Embryonic facial prominence (tissue), 1 donor: ENCODE data around the gene CSNK2A2.
A peak's percentile ranks its signal among the peaks of the same experiment; 100 is the strongest.

Experiments used
- DNase-seq: peaks from one replicate; pipeline ENCODE4 v3.0.0-alpha.2; 2016; ENCODE audit errors: extremely low spot score

CSNK2A2 gene

DNA sequence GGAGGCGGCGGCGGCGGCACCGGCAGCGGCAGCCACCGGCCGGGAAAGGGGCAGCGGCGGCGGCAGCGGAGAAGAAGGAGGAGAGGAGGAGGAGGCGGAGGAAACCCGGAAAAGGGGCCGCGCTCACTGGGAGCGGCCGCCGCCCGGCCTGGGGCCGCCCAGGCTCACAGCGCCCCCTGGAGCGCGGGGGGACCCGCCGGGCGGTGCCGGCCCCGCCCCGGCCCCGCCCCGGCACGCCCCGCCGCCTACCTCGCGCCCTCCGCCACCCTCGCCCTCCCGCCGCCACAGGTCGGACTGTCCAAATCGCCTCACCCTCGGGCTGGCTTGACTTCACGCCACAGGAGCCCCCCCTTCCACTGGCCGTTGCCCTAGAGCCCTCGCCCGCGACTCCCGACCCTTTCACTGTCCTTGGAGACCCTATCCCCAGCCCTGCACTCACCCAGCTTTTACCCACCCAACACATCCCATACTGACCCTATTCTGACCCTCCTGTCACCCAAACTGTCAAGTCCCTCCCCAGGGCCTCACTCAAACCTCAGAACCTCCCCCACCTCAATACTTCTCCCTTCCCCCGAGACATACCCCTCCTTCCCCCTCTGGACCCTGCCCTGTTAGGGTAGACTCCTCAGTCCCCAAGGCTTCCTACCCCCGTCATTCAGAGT lies at the start of gene CSNK2A2:
Gene CSNK2A2, minus strand, starts transcription at position 85 of the 662 bp plus-strand sequence. CDS start 370 bp downstream, outside the sequence.
- peak; percentile 29 for DNase-seq

GRCh38 chr16:58243528-58244004 lies 45.7 kb upstream of the CSNK2A2 start:
- no peak for DNase-seq

DNA sequence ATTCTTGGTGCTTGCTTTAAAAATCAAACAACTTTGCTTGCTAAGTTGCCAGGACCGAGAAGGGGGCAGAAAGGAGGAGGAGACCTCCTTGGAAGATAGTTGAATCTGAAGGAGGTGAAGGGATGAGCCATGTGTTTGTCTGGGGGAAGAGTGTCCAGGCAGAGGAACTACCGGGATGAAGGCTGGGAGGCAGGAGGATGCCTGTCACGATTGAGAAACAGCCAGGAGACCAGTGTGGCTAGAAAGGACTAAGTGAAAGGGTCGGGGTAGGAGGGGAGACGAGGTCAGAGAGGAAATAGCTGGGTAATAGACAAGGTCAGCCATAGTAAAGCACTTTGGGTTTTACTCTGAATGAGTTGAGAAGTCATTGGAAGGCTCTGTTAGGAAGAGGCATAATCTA lies 38.9 kb upstream of the CSNK2A2 start:
- no peak for DNase-seq

DNA sequence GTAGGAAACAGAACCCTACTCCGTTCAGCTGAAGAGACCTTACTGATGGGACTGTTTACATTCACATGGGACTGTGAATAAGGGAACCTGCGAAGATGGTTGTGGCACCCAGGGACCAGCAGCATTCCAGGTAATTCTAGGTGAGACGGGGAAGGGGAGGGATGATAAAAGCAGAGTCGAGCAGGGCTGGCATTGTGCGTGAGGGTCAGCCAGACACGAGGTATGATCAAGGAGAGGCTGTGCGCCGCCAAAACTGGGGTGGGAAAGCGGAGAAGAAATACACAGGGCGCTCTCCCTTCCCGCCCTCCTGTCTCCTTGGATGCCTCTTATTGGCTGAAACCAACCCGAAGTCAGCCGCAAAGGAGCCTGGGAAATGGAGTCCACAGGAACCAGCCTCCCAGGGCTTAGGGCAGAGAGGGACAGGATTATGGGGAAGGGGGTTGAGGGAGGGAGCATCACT lies 38.4 kb upstream of the CSNK2A2 start:
- no peak for DNase-seq

DNA sequence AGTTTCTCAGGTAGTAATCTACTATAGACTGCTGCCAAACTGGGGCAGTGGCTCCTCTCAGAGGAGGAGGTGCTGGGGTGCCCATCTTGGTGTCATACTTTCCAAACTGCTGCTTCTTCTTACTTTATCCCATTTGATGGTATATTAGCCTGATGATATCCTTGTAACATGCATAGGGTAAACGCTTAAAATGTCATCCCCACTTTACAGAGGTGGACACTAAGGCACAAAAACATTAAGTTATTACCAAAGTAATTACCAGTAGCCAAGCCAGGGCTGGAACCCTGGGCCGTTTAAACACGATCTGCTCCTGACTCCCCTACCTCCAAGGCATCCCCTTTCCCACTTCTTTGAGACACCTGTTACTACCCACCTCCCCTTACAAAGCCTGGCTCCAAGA lies 37.8 kb upstream of the CSNK2A2 start:
- DNase-seq: no peak

DNA sequence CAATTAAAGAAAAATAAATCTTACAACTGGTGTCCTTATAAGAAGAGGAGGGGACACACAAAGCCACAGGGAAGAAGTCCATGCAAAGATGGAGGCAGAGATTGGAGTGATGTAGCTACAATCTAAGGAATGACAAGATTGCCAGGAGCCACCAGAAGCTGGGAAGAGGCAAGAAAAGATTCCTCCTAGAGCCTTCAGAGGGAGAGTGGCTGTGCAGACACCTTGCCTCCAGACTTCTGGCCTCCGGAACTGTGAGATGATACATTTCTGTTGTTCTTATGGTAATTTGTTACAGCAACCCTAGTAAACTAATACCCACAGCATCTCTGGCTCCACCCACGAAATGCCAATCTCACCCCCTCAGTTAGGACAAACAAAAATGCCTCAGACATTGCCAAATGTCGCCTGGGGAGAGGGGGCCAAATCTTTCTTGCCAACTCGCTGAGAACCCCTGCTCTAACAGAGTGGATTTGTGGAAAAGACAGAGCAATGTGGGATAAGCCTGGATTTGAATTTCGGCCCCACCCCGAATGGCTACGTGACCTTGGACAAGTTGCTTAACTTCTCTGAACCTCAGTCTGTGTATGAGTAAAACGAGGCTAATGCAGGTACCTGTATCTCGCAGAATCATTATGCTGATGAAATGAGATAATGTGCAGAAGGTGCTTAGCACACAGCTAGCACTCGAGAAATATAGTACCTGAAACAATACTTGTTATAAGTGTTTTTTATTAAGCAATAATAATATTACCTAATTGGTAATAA lies 37.1 kb upstream of the CSNK2A2 start:
- no peak for DNase-seq

GRCh38 chr16:58230259-58230658 lies 32.4 kb upstream of the CSNK2A2 start:
- DNase-seq: no peak

DNA sequence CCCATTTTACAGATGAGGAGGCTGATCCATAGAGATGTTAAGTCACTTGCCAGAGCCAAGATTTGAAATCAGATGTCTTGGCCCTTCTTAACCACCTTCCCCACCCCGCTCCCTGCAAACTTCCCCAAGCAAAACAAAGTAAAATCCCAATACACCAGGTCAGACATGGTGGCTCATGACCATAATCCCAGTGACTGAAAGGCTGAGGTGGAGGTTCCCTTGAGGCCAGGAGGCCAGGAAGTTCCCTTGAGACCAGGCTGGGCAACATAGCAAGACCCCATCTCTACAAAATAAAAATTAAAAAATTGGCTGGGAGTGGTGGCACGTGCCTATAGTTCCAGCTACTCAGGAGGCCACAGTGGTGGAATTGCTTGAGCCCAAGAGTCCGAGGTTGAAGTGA lies 28.9 kb upstream of the CSNK2A2 start:
- no peak for DNase-seq

DNA sequence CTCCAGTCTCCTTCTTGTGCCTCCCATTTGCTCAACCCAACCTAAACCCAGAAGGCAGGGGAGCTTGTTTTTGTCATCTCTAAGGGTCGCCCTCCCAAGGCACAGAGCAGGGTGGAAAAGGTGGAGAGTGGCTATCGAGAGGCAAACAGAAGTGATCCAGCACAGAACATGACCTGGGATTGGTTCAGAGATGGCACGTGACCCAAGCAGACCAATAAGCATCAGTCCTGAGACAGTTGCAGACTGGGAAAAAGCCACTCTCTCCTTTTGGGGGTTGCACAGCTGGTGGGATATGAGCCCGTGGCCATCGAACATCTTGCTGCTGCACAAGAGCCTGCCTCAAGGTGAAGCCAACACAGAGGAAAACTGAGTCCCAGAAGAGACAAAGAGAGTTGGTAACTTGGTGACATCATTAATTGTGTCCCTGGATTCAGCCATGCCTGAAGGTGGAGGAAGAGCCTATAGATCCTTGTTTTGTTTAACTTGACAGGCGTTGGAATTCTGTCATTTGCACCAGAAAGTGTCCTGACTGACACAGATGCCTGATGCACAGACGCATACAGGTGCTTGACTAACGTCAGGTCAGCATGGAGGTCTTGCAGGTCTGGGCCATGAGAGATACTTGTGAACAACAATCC lies 28.2 kb upstream of the CSNK2A2 start:
- DNase-seq: no peak

GRCh38 chr16:58222532-58223316 lies 24.8 kb upstream of the CSNK2A2 start:
- DNase-seq: no peak

GRCh38 chr16:58219432-58219831 lies 21.5 kb upstream of the CSNK2A2 start:
- DNase-seq: no peak

GRCh38 chr16:58218786-58219185 lies 20.9 kb upstream of the CSNK2A2 start:
- no peak for DNase-seq

- no peak for DNase-seq
These were observed 19.5 kb upstream of the CSNK2A2 start for GRCh38 chr16:58217311-58217925.

- no peak for DNase-seq
These were observed 15.1 kb upstream of the CSNK2A2 start for GRCh38 chr16:58212824-58213655.

GRCh38 chr16:58211846-58212245 lies 13.9 kb upstream of the CSNK2A2 start:
- DNase-seq: no peak

GRCh38 chr16:58211245-58211644 lies 13.3 kb upstream of the CSNK2A2 start:
- DNase-seq: no peak

DNA sequence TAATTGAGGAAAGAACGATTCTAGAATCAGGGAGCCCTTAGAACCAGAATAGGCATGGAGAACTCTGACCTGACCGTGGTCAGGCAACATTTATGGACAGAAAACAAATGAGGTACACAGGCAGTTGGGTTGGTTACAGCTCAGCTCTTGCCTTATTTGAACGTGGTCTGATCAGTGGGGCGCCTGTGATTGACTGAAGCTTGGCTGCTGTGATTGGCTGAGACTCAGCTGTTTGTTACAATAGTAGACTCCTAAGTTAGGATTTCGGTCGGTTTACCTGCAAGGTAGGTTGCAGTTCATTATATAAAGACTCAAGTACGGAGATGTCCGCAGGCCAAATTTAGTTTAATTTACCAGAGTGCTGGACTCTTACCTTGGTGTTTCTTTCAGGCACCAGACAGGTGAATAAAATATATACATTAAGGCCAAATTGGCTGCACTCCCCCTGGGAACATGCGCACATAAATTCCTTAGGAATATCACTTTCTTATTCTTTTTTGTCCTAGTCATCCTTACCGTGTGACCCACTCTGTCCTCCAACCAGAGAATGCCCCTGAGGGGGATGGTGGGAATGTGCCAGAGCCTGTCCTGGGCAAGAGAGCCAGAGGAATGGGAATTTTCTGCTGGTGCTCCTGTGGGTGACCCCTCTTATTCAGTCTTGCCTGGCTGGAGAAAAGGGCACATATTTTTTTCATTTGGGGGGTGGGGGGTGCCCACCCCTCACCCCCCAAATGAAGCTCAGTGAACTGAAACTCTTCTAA lies 7.5 kb upstream of the CSNK2A2 start:
- no peak for DNase-seq

DNA sequence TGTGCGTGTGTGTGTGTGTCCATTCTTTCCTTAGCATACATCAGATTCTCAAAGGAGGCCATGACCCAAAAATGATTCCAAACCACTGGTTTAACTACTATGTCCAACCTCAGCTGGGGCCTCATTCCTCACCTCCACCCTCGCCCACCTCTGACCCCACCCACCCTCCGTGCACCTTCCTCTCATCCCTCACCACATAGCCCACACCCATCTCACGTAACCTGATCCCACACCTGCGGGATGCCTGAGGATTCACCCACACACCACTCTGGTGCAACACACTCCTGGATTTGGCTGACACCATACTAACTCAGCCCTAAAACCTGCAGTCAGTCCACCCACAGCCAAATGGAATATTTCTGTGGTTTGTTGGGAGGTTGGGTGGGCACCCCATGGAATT lies 3.3 kb upstream of the CSNK2A2 start:
- no peak for DNase-seq

- no peak for DNase-seq
These were observed 2.3 kb upstream of the CSNK2A2 start for GRCh38 chr16:58200004-58200797.
